Measurements from ENCODE around the gene SMCP. TPM values are rescaled to one million over a fixed set of nuclear protein-coding genes. Genes with fewer than 3 reads are reported as not detected.

The SMCP gene
- total and polyA plus RNA-seq, 2 donors (not counting 1 experiment from before 2014, with no cell fraction given): 0.12 to 0.17 TPM

- peaks cover 2% of the 10 kb centered on the region for H3K4me1 ChIP-seq (ENCODE audit: control insufficient read depth, extremely low read depth, insufficient read depth, low read length)
- H2AFZ ChIP-seq (ENCODE audit: low read length): no peak overlapping the region
- no peaks in the 10 kb centered on the region for H4K20me1 ChIP-seq (ENCODE audit: control insufficient read depth, extremely low read depth, insufficient read depth, low read length)
- H3K9ac ChIP-seq (ENCODE audit: insufficient read depth, low read length): no peak overlapping the region
- DNase-seq (ENCODE audit: low read depth in 2 of 2): no peak
- no peaks in the 10 kb centered on the region for H3K36me3 ChIP-seq (ENCODE audit: control insufficient read depth, insufficient read depth, low read length)
- H3K27ac ChIP-seq (ENCODE audit: insufficient read depth, low read length): no peak overlapping the region
- H3K27me3 ChIP-seq (ENCODE audit: control insufficient read depth, insufficient read depth, low read length): no peaks in the 10 kb centered on the region
- H3K4me3 ChIP-seq (replicated peaks in 1 of 4; ENCODE audit: control extremely low read depth in 1 of 4, insufficient read depth in 1 of 4, low read depth in 3 of 4, low read length in 4 of 4): no peak overlapping the region
- no peaks in the 10 kb centered on the region for H3K79me2 ChIP-seq (ENCODE audit: control insufficient read depth, insufficient read depth, low read length)
- TF ChIP-seq CTCF (conservative IDR thresholded peaks at IDR 0.05 in 1 of 2, IDR thresholded peaks at IDR 0.05 in 1 of 2; ENCODE audit: low read depth in 1 of 2, low read length in 2 of 2) (no peak), EZH2 (IDR thresholded peaks at IDR 0.05; ENCODE audit: low read length, missing control alignments) (no peak)
- H3K9me3 ChIP-seq (ENCODE audit: control insufficient read depth, insufficient read depth, low read depth, low read length): no peaks in the 10 kb centered on the region
- no peak overlapping the region for H3K4me2 ChIP-seq (ENCODE audit: extremely low read depth, insufficient read depth, low read length)
These were observed 6.4 kb upstream of the SMCP start for GRCh38 chr1:152871731-152872126.

- Histone ChIP-seq H3K9me3 (ENCODE audit: control insufficient read depth, insufficient read depth, low read depth, low read length) (no peaks in the 10 kb centered on the region), H3K36me3 (ENCODE audit: control insufficient read depth, insufficient read depth, low read length) (no peaks in the 10 kb centered on the region), H3K9ac (ENCODE audit: insufficient read depth, low read length) (no peak overlapping the region), H3K4me2 (ENCODE audit: extremely low read depth, insufficient read depth, low read length) (no peak overlapping the region), H2AFZ (ENCODE audit: low read length) (no peak overlapping the region), H3K79me2 (ENCODE audit: control insufficient read depth, insufficient read depth, low read length) (no peaks in the 10 kb centered on the region), H3K27ac (ENCODE audit: insufficient read depth, low read length) (no peak overlapping the region), H3K4me1 (ENCODE audit: control insufficient read depth, extremely low read depth, insufficient read depth, low read length) (peaks cover 2% of the 10 kb centered on the region), H4K20me1 (ENCODE audit: control insufficient read depth, extremely low read depth, insufficient read depth, low read length) (no peaks in the 10 kb centered on the region), H3K27me3 (ENCODE audit: control insufficient read depth, insufficient read depth, low read length) (no peaks in the 10 kb centered on the region), H3K4me3 (replicated peaks in 1 of 4; ENCODE audit: control extremely low read depth in 1 of 4, insufficient read depth in 1 of 4, low read depth in 3 of 4, low read length in 4 of 4) (no peak overlapping the region)
- TF ChIP-seq EZH2 (IDR thresholded peaks at IDR 0.05; ENCODE audit: low read length, missing control alignments) (no peak), CTCF (conservative IDR thresholded peaks at IDR 0.05 in 1 of 2, IDR thresholded peaks at IDR 0.05 in 1 of 2; ENCODE audit: low read depth in 1 of 2, low read length in 2 of 2) (no peak)
- DNase-seq (ENCODE audit: low read depth in 2 of 2): peak; percentile 23 to 52
These were observed 4.6 kb upstream of the SMCP start for GRCh38 chr1:152873495-152873894.

- Histone ChIP-seq H3K4me3 (replicated peaks in 1 of 4; ENCODE audit: control extremely low read depth in 1 of 4, insufficient read depth in 1 of 4, low read depth in 3 of 4, low read length in 4 of 4) (no peak overlapping the region), H3K79me2 (ENCODE audit: control insufficient read depth, insufficient read depth, low read length) (no peaks in the 10 kb centered on the region), H3K27ac (ENCODE audit: insufficient read depth, low read length) (no peak overlapping the region), H3K27me3 (ENCODE audit: control insufficient read depth, insufficient read depth, low read length) (no peaks in the 10 kb centered on the region), H4K20me1 (ENCODE audit: control insufficient read depth, extremely low read depth, insufficient read depth, low read length) (no peaks in the 10 kb centered on the region), H3K36me3 (ENCODE audit: control insufficient read depth, insufficient read depth, low read length) (no peaks in the 10 kb centered on the region), H3K4me2 (ENCODE audit: extremely low read depth, insufficient read depth, low read length) (no peak overlapping the region), H3K9ac (ENCODE audit: insufficient read depth, low read length) (no peak overlapping the region), H3K9me3 (ENCODE audit: control insufficient read depth, insufficient read depth, low read depth, low read length) (no peaks in the 10 kb centered on the region), H2AFZ (ENCODE audit: low read length) (no peak overlapping the region), H3K4me1 (ENCODE audit: control insufficient read depth, extremely low read depth, insufficient read depth, low read length) (peaks cover 2% of the 10 kb centered on the region)
- TF ChIP-seq EZH2 (IDR thresholded peaks at IDR 0.05; ENCODE audit: low read length, missing control alignments) (no peak), CTCF (conservative IDR thresholded peaks at IDR 0.05 in 1 of 2, IDR thresholded peaks at IDR 0.05 in 1 of 2; ENCODE audit: low read depth in 1 of 2, low read length in 2 of 2) (no peak)
- no peak for DNase-seq (ENCODE audit: low read depth in 2 of 2)
These were observed 1.3 kb upstream of the SMCP start for GRCh38 chr1:152876827-152877226.
